Astrocyte (in vitro differentiated cells and primary cell): Measurements from ENCODE around the gene LGALS8.

Experiments
- EZH2 ChIP-seq: IDR thresholded peaks from 2 replicates; pipeline ENCODE4 v1.6.1; 2012; ENCODE audit warnings: mild to moderate bottlenecking, low read length, inconsistent platforms; ENCODE audit not compliant: insufficient read depth
- TF ChIP-seq, protein P1 (sequence below): IDR thresholded peaks from 2 replicates; pipeline ENCODE4 v1.5.1; 2011; ENCODE audit warnings: low read depth, mild to moderate bottlenecking, inconsistent platforms, low read length, moderate library complexity; ENCODE audit not compliant: insufficient read depth

DNA sequence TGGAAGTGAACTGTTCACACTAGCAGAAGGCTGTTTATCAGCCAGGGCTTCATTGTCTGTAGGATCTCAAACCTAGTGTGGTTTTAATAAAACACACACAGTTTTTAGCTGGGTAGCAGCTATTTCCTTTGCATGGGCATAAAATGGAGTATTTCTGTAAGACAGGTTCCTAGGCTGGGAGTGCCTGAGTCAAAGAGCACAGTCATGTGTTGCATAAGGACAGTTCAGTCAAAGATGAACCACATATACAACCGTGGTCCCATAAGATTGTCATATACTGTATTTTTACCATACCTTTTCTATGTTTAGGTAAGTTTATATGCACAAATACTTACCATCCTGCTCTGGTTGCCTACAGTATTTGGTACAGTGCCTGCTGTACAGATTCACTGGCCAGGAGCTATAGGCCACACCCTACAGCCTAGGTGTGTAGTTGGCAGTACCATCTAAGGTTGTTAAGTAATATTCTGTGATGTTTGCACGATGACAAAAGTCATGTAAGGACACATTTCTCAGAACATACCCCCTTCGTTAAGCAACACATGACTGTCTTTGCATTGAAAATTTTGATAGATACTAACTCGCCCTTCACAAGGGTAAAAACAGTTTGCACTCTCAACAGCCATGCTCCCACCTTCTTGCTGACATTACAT lies 17.2 kb downstream of the LGALS8 start:
- TF ChIP-seq, protein P1, sequence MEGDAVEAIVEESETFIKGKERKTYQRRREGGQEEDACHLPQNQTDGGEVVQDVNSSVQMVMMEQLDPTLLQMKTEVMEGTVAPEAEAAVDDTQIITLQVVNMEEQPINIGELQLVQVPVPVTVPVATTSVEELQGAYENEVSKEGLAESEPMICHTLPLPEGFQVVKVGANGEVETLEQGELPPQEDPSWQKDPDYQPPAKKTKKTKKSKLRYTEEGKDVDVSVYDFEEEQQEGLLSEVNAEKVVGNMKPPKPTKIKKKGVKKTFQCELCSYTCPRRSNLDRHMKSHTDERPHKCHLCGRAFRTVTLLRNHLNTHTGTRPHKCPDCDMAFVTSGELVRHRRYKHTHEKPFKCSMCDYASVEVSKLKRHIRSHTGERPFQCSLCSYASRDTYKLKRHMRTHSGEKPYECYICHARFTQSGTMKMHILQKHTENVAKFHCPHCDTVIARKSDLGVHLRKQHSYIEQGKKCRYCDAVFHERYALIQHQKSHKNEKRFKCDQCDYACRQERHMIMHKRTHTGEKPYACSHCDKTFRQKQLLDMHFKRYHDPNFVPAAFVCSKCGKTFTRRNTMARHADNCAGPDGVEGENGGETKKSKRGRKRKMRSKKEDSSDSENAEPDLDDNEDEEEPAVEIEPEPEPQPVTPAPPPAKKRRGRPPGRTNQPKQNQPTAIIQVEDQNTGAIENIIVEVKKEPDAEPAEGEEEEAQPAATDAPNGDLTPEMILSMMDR: no peak
- no peak for TF ChIP-seq EZH2
